IPS DF 19.7 (cell line): Measurements from ENCODE around the gene KDELR1.
A peak's percentile ranks its signal among the peaks of the same experiment; 100 is the strongest.

Experiments used
- DNase-seq: peaks from one replicate; pipeline ENCODE4 v3.0.0-alpha.2; 2013; ENCODE audit warnings: low read depth, low spot score

Gene KDELR1

DNA sequence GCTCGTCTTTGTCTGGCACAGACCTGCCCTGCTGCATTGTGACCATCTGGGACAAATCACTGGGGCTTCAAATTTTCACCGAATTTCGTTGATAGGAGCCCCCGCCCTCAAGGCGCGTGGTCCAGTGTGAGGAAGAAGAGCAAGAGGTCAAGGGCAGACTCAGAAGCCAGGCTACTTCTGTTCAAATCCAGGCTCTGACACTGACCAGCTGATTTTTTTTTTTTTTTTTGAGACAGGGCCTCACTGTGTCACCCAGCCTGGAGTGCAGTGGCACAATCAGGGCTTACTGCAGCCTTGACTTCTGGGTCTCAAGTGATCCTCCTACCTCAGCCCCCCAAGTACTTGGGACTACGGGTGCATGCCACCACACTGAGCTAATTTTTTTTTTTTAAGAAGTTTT lies 20.0 kb downstream of the KDELR1 start:
- DNase-seq, result no peak

DNA sequence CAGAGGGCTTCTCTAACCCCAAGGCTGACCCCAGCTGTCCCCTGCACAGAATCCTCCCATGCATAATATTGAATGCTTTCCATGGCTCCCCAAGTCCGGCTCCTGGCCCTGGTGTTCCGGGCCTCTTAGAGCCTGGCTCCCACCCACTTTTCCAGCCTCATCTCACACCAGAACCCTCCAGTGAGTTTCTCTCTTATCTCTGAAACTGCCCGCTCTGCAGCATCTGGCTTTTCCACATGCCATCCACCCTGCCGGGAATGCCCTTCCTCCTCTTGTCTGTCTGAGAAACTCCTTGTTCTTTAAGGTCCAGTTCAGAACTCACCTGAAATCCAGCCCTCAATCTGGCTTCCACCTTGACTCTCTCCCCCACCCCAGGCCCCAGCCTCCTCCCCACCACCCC lies 20.4 kb downstream of the KDELR1 start:
- no peak for DNase-seq

DNA sequence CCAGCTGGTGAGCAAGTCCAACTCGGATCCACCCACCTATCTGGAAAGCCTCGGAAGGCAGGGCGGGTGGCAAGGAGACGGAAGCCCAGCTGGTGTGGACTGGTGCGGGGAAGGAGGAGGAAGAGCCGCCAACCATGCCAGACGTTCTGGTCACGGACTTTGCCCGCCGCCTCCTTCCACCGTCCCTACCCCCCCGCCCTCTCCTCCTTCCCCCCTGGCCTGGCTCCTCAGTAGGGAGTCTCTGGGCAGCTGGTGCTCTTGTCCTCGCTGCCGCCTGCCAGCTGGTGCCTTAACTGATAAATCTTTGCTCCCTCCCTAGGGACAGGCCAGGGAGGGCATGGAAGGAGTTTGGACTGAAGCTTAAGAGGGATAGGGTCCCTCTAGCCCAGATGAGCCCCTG lies 22.4 kb downstream of the KDELR1 start:
- DNase-seq, result no peak

DNA sequence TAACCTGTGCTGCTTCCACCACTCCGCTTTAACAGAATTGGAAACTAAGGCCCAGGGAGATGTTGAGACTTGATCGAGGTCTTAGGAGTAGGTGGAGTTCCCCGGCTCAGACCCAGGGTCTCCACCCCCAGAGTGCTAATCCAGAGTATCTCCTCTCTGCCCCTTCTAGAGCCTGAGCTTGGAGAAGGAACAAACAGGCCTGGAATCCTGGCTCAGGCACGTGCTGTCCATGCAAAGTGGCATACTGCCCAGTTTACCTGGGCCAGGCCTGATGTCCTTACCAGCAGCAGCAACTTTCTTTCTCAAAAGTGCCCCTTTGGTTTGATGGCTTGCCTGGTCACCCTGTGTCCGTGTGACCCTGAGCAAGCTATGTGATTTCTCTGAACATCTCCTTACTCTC lies 23.5 kb downstream of the KDELR1 start:
- no peak for DNase-seq

DNA sequence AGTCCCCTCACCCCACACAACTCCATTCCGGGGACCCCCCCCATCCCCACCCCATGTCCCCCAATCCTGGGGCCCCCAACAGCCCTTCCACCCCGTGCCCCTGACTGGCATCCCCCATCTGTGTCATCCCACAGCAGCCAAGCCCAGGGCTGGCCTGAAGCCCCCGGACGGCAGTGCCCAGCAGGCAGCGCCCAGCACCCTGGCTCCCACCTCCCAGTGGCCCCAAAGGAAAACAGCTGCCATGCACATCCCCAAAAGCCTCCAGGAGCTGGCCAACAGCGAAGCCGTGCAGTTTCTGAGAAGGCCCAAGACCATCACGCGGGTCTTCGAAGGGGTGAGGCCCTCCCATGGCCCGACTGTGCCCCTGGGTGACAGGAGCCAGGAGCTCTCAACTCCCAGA lies 25.7 kb downstream of the KDELR1 start:
- no peak for DNase-seq

DNA sequence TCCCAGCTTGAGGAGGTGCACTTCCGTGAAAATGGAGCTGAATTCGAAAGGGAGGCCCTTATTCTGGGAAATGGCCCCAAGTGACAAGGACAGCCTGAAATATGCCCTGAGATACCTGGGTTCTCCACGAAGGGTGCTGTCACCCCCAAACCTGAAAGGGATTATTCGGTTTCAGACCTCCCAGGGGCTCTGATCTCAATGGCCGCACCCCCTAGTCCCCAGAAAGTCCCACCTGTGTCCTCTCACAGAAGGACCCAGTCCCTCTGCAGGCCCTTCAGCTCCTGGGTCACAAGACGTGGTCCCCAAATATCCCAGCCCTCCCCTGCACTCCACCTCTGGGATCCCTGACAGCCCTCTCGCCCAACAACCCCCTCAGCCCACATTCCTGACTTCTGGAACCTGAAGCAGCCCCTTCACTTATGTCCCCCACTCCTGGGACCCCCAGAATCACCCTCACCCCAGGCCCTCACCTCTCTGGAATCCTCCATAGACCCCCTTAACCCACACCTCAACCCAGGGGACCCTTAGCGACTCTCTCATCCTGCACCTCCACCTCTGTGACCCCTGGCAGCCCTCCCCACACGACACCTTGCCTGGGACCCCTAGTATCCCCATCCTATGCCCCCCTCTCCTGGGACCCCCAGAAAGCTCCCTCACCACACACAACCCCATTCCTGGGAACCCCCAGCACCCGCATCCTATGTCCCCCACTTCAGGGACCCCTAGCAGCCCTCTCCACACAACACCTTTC lies 26.6 kb downstream of the KDELR1 start:
- no peak for DNase-seq

DNA sequence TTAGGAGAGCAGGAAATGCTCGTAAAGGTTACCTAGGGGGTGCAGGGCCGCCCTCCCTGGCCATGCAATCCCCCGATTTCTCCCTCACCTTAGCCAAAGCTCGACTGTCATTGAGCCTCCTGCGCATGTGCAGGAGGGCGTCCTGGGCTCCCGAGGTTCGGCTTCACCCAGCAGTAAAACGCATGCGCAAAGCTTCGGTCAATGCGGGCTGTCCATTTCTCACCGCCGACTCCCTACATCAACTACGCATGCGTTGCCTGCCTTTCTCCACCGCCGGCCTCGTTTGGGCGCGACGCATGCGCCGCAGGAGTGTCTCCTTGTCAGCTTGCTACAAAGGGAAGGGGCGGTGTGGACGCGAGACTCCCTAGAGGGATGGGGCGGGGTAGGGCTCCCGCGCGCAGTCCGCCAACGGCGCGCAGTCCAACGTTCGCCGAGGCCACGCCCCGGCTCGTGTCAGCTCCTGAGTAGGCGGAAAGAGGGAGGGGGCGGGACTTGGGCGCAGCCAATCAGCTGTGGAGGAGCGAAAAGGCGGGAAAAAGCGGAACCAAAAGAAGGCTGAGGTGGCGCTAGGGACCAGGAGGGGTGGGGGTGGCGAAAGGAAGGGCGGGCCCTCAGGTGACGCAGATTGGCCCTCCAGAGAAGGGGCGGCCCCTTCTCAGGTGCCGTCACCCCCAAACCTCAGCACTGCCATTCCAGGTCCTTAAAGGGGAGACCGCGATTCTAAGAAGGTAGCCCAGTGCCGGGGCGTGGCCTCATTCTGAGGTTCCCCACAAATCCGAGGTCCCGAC lies 27.3 kb downstream of the KDELR1 start, which contains the start of the genes SYNGR4 and TMEM143:
Gene SYNGR4, plus strand, starts transcription at position 558 of the 788 bp plus-strand sequence. CDS start 1,476 bp downstream, outside the sequence.
Gene TMEM143, minus strand, starts transcription at position 131 of the 788 bp plus-strand sequence. Its CDS starts 20 bp downstream, at position 111.
- peak; percentile 96 for DNase-seq

DNA sequence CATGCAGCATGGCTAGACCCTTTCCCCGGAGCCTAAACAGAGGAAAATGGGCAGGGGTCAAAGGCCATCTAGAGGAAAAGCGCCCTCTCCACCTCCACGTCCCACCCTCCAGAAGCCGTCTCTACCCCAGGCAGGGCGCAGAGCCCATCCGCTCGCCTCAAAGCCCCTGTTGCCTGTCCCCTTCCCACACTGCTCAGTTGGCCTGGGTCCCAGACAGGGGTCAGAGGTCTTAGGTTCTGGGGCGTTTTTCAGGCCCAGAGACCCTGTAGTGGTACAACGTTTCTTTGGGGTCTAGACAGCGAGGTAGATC lies 27.9 kb downstream of the KDELR1 start:
- no peak for DNase-seq

DNA sequence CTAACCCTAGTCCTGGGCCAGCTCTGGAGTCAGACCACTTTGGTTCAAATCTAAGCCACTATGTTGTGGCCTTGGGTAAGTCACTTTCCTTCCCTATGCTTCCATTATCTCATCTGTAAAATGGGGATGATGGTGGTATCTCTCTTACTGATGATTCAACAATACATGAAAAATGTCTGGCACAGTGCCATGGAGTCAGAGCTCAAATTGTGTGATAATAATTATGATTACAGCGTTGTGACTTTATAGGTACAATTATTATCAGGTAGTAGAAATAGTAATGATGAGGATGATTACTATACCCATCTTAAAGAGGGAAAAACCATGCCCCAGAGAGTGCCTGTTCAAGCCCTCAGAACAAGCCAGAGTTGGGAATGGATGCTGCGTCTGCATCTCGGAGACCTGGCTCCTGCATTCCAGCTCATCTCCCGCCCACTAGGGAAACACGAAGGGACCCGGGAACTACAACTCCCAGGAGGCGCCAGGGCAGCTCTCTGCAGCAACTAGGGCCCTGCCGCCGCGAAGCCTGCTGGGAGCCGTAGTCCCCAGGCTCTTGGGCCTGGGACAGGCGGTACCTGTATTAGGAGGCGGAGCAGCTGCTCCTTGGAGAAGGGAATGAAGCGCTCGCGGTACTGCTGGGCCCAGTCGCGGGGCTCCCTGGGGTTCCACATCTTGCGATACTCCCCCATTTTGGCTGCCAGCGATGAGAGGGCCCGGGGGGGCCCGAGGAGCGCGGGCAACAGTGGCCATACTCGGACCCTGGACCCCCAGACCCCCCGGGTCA lies 28.4 kb downstream of the KDELR1 start:
- peak; percentile 92 for DNase-seq

DNA sequence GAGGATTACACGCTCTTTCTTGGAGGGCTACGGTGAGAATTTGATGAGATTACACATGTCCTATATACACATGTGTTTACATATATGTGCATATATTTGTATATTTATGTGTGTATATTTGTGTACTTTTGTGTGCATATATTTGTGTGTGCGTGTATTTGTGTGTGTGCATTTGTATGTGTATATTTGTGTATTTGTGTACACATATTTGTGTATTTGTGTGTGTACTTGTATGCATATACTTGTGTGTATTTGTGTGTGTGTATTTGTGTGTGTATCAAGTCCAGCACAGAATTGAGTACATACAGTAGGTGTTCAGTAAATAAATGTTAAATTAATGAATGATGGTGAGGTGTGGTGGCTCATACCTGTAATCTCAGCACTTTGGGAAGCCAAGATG lies 29.4 kb downstream of the KDELR1 start:
- DNase-seq, result no peak

DNA sequence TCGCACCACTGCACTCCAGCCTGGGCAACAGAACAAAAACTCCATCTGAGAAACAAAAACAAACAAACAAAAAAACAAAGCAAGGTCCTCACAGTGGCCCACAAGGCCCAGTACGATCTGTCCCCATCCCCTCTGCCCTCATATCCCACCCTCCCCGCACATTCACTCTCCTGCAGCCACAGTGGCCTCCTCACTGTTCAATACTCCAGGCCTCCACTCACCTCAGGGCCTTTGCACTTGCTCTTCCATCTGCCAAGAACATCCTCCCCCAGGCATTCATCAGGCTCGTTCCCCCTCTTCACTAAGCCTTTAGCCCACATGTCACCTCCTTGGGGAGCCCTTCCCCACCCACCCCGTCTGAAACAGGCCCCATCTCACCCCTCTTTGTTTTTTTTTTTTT lies 32.2 kb downstream of the KDELR1 start:
- DNase-seq, result no peak

DNA sequence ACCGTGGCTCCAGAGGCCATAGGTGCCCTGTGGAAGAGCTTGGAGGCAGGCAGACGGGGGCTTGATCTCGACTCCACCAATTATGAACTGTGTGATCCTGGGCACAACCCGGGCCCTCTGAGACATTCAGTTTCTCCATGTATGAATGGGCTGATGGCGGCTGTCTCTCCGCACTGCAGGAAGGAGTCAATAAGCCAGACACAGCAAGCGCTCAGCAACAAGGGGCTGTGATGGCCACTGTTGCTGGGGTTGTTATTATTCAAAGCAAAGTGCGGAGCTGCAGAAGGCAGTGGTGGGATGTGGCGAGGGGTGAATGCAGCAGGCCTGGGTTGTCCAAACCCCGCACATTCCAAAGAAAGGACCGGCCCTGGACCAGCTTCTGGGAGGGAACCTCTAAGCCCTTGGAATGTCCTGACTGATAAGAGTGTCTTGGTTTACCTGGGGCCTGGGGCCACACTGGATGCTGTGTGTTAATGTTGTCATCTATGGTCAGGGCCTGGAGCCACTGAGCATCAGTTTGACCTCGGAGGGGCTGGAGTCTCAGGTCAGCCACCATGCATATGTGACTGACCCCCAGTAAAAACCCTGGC lies 35.9 kb downstream of the KDELR1 start:
- DNase-seq, result no peak

DNA sequence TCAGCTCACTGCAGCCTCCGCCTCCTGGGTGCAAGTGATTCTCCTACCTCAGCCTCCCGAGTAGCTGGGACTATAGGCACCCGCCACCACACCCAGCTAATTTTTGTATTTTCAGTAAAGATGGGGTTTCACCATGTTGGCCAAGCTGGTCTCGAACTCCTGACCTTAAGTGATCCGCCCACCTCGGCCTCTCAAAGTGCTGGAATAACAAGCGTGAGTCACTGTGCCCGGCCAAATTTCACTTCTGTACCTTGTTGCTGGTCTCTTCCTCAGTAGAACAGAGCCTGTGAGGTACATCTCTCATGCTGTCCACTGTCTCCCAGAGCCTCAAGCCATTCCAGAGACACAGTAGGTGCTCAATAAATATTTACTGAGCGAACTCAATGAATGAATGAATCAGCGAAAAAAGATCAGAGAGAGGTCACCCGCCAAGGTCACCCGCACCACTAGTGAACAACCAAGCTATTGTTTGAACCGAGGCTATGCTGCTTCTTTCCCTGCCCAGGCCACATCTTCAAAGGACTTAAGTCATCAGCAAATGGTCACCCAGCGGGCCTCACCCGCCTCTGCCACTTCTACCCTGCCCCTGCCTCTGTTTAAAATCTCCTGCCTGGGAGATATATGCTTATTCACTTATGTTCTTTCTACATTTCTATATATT lies 36.9 kb downstream of the KDELR1 start:
- no peak for DNase-seq

DNA sequence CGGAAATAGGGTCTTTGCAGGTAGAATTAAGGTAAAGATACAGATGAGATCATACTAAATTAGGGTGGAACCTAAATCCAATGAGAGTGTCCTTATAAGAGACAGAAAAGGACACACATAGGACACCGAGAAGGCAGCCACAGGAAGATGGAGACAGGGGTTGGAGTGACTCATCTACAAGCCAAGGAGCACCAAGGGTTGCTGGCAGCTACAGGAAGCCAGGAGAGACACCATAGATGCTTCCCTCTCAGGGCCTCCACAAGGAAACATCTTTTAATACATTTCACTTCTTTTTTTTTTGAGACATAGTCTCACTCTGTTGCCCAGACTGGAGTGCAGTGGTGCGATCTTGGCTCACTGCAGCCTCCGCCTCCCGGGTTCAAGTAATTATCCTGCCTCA lies 37.7 kb downstream of the KDELR1 start:
- DNase-seq, result no peak

DNA sequence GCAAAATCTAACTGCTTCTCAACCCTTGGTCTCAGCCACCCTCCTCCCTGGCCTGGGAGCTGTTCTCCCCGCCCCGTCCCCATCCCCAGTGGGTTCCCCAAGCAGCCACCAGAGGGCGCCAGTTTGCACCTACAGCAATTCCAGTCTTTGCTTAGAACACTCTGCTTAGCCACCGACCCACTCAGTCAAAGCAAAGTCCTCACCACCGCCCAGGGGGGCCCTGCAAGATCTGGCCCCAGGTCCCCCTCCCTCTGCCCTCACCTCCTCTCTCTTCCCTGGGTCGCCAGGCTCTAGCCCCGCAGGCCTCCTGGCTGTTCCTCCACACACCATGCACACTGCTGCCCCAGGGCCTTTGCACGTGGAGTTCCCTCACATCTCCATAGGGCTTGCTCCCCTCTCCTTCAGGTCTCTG lies 40.0 kb downstream of the KDELR1 start:
- DNase-seq, result no peak

DNA sequence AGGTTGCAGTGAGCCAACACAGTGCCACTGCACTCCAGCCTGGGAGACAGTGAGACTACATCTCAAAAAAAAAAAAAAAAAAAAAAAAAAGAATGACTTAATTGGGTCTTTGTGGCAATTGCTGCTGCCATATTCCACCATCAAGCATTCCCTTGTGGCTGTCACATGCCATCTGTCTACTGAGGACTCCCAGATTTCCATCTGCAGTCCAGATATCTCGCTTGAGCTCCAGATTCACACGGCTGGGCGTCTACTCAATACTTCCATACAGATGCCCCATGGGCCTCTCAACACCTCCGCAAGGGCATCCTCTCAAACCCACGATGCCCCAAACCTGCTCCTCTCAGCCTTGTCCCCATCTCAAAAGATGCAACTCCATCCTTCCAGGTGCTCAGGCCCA lies 40.5 kb downstream of the KDELR1 start:
- no peak for DNase-seq

DNA sequence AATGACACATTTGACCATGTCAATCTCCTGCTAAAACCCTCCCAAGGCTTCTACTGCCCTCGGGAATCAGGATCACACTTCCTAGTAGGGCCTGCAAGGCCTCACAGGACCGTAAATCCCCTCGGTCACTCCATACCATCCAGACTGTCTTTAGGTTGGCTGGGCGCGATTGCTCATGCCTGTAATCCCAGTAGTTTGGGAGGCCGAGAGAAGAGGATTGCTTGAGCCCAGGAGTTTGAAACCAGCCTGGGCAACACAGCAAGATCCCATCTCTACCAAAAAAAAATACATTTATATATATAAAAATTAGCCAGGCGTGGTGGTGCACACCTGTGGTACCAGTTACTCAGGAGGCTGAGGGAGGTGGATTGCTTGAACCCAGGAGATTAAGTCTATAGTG lies 42.6 kb downstream of the KDELR1 start:
- DNase-seq, result no peak

DNA sequence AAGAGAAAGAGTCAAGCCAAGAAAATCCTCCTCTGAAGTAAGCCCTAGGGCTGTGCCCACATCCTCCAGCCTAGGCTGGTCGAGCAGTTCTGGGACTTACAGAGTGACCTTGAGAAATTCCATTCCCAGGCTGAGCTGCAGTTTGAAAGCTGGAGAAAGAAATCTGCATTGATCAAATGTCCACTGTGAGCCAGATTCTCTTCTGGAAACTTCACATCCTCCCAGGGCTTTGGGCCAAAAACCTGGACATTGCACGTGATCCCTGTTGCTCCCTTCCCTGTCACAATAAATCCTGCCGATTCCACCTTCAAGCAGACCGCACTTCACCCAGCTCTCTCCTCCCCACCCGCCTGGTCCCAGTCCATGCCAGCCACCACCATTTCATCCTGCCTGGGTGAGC lies 43.3 kb downstream of the KDELR1 start:
- no peak for DNase-seq

DNA sequence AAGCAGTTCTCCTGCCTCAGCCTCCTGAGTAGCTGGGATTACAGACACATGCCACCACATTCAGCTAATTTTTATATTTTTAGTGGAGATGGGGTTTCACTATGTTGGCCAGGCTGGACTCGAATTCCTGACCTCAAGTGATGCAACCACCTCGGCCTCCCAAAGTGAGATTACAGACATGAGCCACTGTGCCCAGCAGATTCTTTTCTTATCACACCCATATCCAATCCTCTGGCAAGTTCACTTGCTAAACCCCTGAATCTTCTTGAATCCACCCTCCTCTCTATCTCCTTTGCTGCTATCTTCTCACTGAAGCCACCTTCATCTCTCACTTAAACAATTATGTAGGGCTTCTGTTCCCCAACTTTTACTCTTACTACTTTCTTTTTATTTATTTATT lies 45.2 kb downstream of the KDELR1 start:
- no peak for DNase-seq

DNA sequence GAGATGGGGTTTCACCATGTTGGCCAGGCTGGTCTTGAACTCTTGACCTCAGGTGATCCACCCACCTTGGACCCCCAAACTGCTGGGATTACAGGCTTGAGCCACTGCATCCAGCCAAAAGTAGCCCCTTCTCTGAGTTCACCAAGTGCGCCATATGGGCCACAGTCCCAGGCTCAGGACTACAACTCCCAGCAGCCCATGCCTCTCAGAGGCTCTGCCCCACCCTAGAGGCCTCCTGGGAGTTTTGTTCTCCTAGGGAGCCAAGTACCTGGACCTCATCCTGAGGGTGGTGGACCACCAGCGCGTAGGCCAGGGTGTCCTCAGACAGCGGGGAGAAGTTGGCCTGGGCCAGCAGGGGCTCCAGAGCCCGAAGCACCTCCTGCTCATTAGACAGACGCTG lies 46.5 kb downstream of the KDELR1 start:
- DNase-seq, result no peak

DNA sequence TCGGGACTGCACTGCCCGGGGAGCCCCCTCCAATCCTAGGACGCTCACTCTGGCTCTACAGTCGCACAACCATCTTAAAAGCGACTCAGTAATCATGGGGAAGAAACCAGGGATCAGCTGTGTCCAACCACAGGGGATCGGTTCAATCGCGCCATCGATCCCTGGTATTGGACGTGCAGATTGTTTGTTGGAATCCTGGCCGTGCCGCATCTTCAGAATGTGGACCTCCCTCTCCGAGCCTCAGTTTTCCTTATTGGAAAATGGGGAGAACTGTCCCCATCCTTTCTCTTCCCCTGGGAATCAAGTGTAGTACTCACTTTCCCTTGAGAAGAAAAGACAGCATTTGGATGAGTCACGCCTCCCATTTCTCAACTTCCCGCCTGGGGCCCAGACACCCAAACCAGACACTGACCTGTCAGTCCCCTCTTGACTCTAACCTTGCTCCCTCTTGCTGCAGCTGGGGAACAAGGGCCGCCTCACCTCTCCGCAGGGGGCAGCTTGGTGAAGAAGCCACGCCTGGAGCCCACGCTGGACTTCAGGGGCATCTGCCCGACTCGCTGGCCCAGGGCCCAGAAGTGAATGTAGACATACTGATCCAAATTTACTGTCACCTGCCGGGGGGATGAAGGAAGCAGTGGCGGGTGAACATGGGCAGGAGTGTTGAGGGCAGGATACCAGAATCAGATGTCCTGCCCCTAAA lies 48.4 kb downstream of the KDELR1 start:
- no peak for DNase-seq
